A549 treated with AZD2906 at 1 μM for 4 hours (cell line): ENCODE measurements around the gene RPL10A. TPM values are rescaled to one million over a fixed set of nuclear protein-coding genes. Genes with fewer than 3 reads are reported as not detected.

Experiments used
- total RNA-seq: library from RNA; stranded (reverse); fragments of 200-300 nt; extraction: Qiagen RNA extraction; gene quantifications from 5 replicates; pipeline ENCODE4 v1.2.3, GENCODE V29; 2022

The RPL10A gene
- 1,414 to 1,553 TPM (median 1,532 TPM) in 5 replicates for total RNA-seq

GRCh38 chr6:35468181-35468979 lies at the start of gene RPL10A:
Gene RPL10A (plus strand): TSS chr6:35468401. CDS start chr6:35468435, 34 bp downstream.

DNA sequence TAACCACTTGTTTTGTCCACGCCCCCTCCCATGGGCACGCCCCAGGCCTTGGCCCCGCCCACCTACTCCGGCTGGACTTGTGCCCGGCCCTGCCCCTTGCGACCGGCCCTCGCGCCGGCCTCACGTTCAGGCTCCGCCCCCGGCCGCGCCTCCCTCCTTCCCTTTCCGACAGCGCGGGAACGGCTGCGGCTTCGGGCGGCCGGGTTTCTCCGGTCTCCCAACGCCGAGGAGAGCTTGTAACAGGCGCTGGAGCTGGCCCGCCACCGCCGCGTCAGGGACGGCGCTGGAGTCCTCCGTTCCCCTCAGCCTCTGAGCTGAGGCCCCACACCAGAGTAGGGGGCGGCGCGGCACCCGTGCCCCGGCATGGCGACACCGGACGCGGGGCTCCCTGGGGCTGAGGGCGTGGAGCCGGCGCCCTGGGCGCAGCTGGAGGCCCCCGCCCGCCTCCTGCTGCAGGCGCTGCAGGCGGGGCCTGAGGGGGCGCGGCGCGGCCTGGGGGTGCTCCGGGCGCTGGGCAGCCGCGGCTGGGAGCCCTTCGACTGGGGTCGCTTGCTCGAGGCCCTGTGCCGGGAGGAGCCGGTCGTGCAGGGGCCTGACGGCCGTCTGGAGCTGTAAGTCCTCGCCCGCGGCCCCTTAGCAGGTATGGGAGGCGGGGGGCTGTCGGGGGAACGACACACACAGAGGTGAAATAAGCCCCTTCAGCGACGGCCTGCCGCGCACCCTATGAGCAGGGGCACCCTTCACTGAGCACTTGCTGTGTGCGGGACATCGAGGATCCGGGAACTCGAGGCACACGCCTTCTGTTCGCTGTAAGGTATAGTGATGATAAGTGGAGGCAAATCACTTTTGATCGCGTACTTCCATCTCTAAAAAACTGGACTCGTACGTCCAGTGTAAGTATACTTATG lies 15.8 kb upstream of the RPL10A start, which contains the start of gene FANCE:
Gene FANCE, plus strand, starts transcription at position 156 of the 908 bp plus-strand sequence. Its CDS starts 208 bp downstream, at position 364.

DNA sequence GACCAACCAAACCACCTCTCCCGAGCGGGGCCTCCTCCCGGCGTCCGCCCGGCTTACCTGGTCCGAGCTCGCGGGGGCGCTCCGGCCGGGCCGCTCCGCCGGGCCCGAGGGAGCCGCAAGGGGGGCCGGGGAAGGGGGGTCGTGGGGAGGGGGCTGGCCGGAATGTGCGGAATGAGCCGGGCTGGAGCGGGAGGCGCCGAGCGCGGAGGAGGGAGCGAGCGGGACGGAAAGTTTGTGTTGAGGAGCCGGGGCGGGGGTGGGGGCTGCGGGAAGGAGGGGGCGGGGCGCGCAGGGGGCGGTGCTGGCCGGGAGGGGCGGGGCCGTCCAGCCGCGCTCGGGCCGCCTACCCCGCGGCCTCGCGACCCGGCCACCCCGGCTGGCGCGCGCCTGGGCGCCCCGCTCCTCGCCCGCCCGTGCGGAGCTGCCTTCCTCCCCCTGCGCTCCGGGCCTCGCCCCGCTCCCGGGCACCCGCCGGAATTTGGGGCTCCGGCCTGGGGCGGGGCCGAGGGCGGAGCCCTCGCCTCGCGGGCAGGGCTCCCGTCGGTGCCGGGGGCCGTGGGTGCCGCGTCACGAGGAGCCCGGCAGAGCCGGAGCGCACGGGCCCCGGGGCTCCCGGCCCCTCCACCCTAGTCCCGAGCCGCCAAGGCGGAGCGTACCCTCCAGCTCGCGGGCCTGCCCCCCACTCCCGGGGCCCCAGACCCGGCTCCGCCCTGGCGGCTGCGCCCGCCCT lies 28.8 kb downstream of the RPL10A start, which contains the start of gene TEAD3:
Gene TEAD3, minus strand, starts transcription at position 239 of the 730 bp plus-strand sequence.

GRCh38 chr6:35512740-35513139 lies 44.5 kb downstream of the RPL10A start, which contains the start of gene TULP1:
Gene TULP1 (minus strand): TSS chr6:35512896. CDS start chr6:35512858, 38 bp downstream.

Other genes starting within 250 kb of the RPL10A start
- 7.8 to 10.2 TPM (median 9.7 TPM) in 5 replicates for gene ZNF76, start 208.7 kb upstream of the RPL10A start, total RNA-seq
- gene DEF6, start 170.6 kb upstream of the RPL10A start, total RNA-seq = 0.03 to 0.08 TPM (median 0.06 TPM) in 4 of 5 replicates, not detected in the other
- gene PPARD, start 125.8 kb upstream of the RPL10A start, total RNA-seq = 5.1 to 6.6 TPM (median 6.3 TPM) in 5 replicates
- 3.4 to 4.2 TPM (median 3.9 TPM) in 5 replicates for gene FANCE, start 16.1 kb upstream of the RPL10A start, total RNA-seq
- 6.8 to 9.2 TPM (median 8.6 TPM) in 5 replicates for gene TEAD3, start 28.7 kb downstream of the RPL10A start, total RNA-seq
- gene TULP1, start 44.5 kb downstream of the RPL10A start, total RNA-seq = not detected in 5 replicates
- gene FKBP5, start 220.5 kb downstream of the RPL10A start, total RNA-seq = 137 to 191 TPM (median 163 TPM) in 5 replicates